GM23338 (cell line): ENCODE measurements around the gene STAT4.

Experiments
- EZH2phosphoT487 ChIP-seq: fragments of 200-600 bp; sonication (generic); IDR thresholded peaks from one replicate; pipeline ENCODE4 v1.8.1; 2018; ENCODE audit warnings: antibody characterized with exemption; ENCODE audit not compliant: unreplicated experiment
- POLR2AphosphoS5 ChIP-seq: IDR thresholded peaks from 2 replicates; pipeline ENCODE4 v1.6.1; 2016; ENCODE audit warnings: antibody characterized with exemption, low read depth
- TF ChIP-seq, protein P1 (sequence below), 2 experiments: fragments of 200-600 bp in 1 of 2; sonication (generic) in 1 of 2; conservative IDR thresholded peaks; 2 replicates each; pipeline versions ENCODE4 v1.5.1 to v1.6.1; 2016 to 2017; ENCODE audit warnings: antibody characterized with exemption in 2 of 2, low read depth in 2 of 2, mild to moderate bottlenecking in 2 of 2, moderate library complexity in 1 of 2

DNA sequence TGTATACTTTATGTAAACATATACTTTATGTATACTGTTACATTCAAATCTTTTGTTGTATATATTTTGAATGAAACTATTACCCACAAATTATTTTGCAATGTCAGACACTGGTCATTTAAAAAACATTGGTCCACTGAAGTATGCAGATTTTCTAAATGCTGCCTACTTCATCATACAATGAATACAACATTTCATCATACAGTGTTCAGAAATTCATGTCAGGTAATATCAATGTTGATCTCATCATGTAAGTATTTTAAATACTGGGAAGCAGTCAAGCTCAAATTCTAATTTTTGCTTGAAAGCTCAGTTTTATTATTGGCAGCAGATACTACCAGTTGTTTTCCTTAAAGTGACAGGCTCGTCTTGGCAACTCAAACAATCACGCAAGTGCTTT is 2.9 kb upstream of the STAT4 start:
- TF ChIP-seq, protein P1, sequence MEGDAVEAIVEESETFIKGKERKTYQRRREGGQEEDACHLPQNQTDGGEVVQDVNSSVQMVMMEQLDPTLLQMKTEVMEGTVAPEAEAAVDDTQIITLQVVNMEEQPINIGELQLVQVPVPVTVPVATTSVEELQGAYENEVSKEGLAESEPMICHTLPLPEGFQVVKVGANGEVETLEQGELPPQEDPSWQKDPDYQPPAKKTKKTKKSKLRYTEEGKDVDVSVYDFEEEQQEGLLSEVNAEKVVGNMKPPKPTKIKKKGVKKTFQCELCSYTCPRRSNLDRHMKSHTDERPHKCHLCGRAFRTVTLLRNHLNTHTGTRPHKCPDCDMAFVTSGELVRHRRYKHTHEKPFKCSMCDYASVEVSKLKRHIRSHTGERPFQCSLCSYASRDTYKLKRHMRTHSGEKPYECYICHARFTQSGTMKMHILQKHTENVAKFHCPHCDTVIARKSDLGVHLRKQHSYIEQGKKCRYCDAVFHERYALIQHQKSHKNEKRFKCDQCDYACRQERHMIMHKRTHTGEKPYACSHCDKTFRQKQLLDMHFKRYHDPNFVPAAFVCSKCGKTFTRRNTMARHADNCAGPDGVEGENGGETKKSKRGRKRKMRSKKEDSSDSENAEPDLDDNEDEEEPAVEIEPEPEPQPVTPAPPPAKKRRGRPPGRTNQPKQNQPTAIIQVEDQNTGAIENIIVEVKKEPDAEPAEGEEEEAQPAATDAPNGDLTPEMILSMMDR (conservative IDR thresholded peaks at IDR 0.05; ENCODE audit: low read depth in 2 of 2), result no peak
- TF ChIP-seq POLR2AphosphoS5 (no peak), EZH2phosphoT487 (no peak)
